ENCODE results near the gene TSPAN32. TPM values are rescaled to one million over a fixed set of nuclear protein-coding genes. Genes with fewer than 3 reads are reported as not detected.
"Not testable (repeated sequence)": the region's sequence is repeated elsewhere in the genome, so short reads cannot be mapped to it uniquely, and the experiment has no call there.

TSPAN32 gene
- polyA plus RNA-seq, 2 of the 4 experiments (the other 2 are of a cell fraction) = not detected

- Histone ChIP-seq H3K4me2 (no peak overlapping the region), H3K9me3 (no peaks in the 10 kb centered on the region), H3K4me3 (no peak overlapping the region), H3K27ac (no peak overlapping the region), H3K4me1 (no peaks in the 10 kb centered on the region)
- ATAC-seq = no peak
- ChIA-PET POLR2A (no interaction called here), CTCF (interaction anchor here (1.0 kb wide), 1 partner anchor 58 kb away, joined by 3 read pairs; no protein-coding TSS in a partner anchor)
- DNase-seq (ENCODE audit: low read depth in 1 of 2, low spot score in 1 of 2) = no peak
- TF ChIP-seq HEYL (CRISPR knock-in tag; IDR thresholded peaks at IDR 0.05) = no peak
- FAIRE-seq = no peak
- WGBS (ENCODE audit: missing lambda C conversion rate) = 58% methylated on average over 14 of the region's 15 CpGs
These were observed 62.0 kb downstream of the TSPAN32 start for GRCh38 chr11:2363577-2364370.

GRCh38 chr11:2364386-2364785, 62.6 kb downstream of the TSPAN32 start:
- ATAC-seq; H3K27ac ChIP-seq; DNase-seq (ENCODE audit: low read depth in 1 of 2, low spot score in 1 of 2); H3K9me3 ChIP-seq; H3K4me2 ChIP-seq; H3K4me1 ChIP-seq; FAIRE-seq; POLR2A ChIA-PET; H3K4me3 ChIP-seq: not testable (repeated sequence)
- CTCF ChIA-PET = interaction anchor here (0.9 kb wide), 1 partner anchor 59 kb away, joined by 3 read pairs; no protein-coding TSS in a partner anchor
- WGBS (ENCODE audit: missing lambda C conversion rate) = 61% methylated on average over 8 of the region's 12 CpGs

- DNase-seq (ENCODE audit: low read depth in 1 of 2, low spot score in 1 of 2) (no peak), ATAC-seq (no peak), FAIRE-seq (no peak)
- Histone ChIP-seq H3K4me1 (no peaks in the 10 kb centered on the region), H3K4me2 (no peak overlapping the region), H3K4me3 (no peak overlapping the region), H3K27ac (no peak overlapping the region), H3K9me3 (no peaks in the 10 kb centered on the region)
- POLR2A ChIA-PET = no interaction called here
- TF ChIP-seq MAX (IDR thresholded peaks at IDR 0.05) (no peak), HOXB5 (CRISPR knock-in tag; IDR thresholded peaks at IDR 0.05) (no peak), ZSCAN20 (CRISPR knock-in tag; IDR thresholded peaks at IDR 0.05) (no peak), FOSB (CRISPR knock-in tag; IDR thresholded peaks at IDR 0.05) (no peak), CEBPB (IDR thresholded peaks at IDR 0.05) (no peak), HDAC2 (IDR thresholded peaks at IDR 0.05) (no peak), POLR2AphosphoS2 (conservative IDR thresholded peaks at IDR 0.05; ENCODE audit: low read length) (no peak), BHLHE40 (IDR thresholded peaks at IDR 0.05; ENCODE audit: low read depth, low read length) (no peak)
- CTCF ChIA-PET = interaction anchor here (1.6 kb wide), 1 partner anchor 35 kb away, joined by 4 read pairs; the partner anchor contains the start of gene TSSC4
- 49% methylated on average over 10 of the region's 16 CpGs for WGBS (ENCODE audit: missing lambda C conversion rate)
These were observed 63.9 kb downstream of the TSPAN32 start for GRCh38 chr11:2365571-2366210.

- WGBS (ENCODE audit: missing lambda C conversion rate) = 49% methylated on average over 9 of the region's 11 CpGs
- H3K4me1 ChIP-seq = no peaks in the 10 kb centered on the region
- no peak for FAIRE-seq
- CTCF ChIA-PET = interaction anchor here (1.6 to 3.3 kb wide), 4 partner anchors 12 to 61 kb away, joined by 4 to 12 read pairs (median 4); partner anchors contain the start of gene TSSC4
- H3K27ac ChIP-seq = no peak overlapping the region
- no peak overlapping the region for H3K4me3 ChIP-seq
- TF ChIP-seq HDAC2 (IDR thresholded peaks at IDR 0.05) (no peak), RNF2 (IDR thresholded peaks at IDR 0.05; ENCODE audit: borderline replicate concordance, low read depth) (no peak), HOXB5 (CRISPR knock-in tag; IDR thresholded peaks at IDR 0.05) (no peak), NR3C1 (IDR thresholded peaks at IDR 0.05) (no peak), ZFP36 (IDR thresholded peaks at IDR 0.05; ENCODE audit: borderline replicate concordance, partially characterized antibody) (no peak)
- ATAC-seq = no peak
- POLR2A ChIA-PET = interaction anchor here (2.1 kb wide), 1 partner anchor 11 kb away, joined by 10 read pairs; the partner anchor contains the start of gene CD81
- no peak for DNase-seq (ENCODE audit: low read depth in 1 of 2, low spot score in 1 of 2)
- no peak overlapping the region for H3K4me2 ChIP-seq
- H3K9me3 ChIP-seq = no peaks in the 10 kb centered on the region
These were observed 64.5 kb downstream of the TSPAN32 start for GRCh38 chr11:2366276-2366675.

- DNase-seq (ENCODE audit: low read depth in 1 of 2, low spot score in 1 of 2) (no peak), ATAC-seq (no peak), FAIRE-seq (no peak)
- Histone ChIP-seq H3K4me2 (no peak overlapping the region), H3K4me3 (no peak overlapping the region), H3K27ac (no peak overlapping the region), H3K9me3 (no peaks in the 10 kb centered on the region), H3K4me1 (no peaks in the 10 kb centered on the region)
- ChIA-PET POLR2A (interaction anchor here (2.1 kb wide), 1 partner anchor 10 kb away, joined by 10 read pairs; the partner anchor contains the start of gene CD81), CTCF (interaction anchor here (1.0 to 3.3 kb wide), 7 partner anchors 10 to 62 kb away, joined by 3 to 12 read pairs (median 4); partner anchors contain the start of genes CD81 and TSSC4)
- WGBS (ENCODE audit: missing lambda C conversion rate) = 73% methylated on average over 7 of the region's 7 CpGs
- TF ChIP-seq HOXB13 (CRISPR knock-in tag; IDR thresholded peaks at IDR 0.05; ENCODE audit: low read depth) (no peak), FOXS1 (CRISPR knock-in tag; IDR thresholded peaks at IDR 0.05) (no peak), CBX8 (IDR thresholded peaks at IDR 0.05) (no peak), FOSB (CRISPR knock-in tag; IDR thresholded peaks at IDR 0.05) (no peak), CBX2 (IDR thresholded peaks at IDR 0.05; ENCODE audit: borderline replicate concordance, low read depth) (no peak), RAD21 (conservative IDR thresholded peaks at IDR 0.05 in 1 of 2, IDR thresholded peaks at IDR 0.05 in 1 of 2) (no peak), GATA3 (IDR thresholded peaks at IDR 0.05; ENCODE audit: borderline replicate concordance) (no peak), CHD2 (IDR thresholded peaks at IDR 0.05; ENCODE audit: low read length, partially characterized antibody) (no peak), HES2 (IDR thresholded peaks at IDR 0.05) (no peak), ZNF302 (CRISPR knock-in tag; IDR thresholded peaks at IDR 0.05) (no peak), SREBF2 (IDR thresholded peaks at IDR 0.05) (no peak), POLR2AphosphoS2 (conservative IDR thresholded peaks at IDR 0.05; ENCODE audit: low read length) (no peak), ZSCAN20 (CRISPR knock-in tag; IDR thresholded peaks at IDR 0.05) (no peak), BHLHE40 (IDR thresholded peaks at IDR 0.05; ENCODE audit: low read depth, low read length) (no peak), BCL3 (IDR thresholded peaks at IDR 0.05) (no peak), HOXA7 (CRISPR knock-in tag; IDR thresholded peaks at IDR 0.05) (no peak), CHD4 (IDR thresholded peaks at IDR 0.05; ENCODE audit: borderline replicate concordance) (no peak)
These were observed 64.9 kb downstream of the TSPAN32 start for GRCh38 chr11:2366733-2367132.

Measured in A549 (cell line).